ENCODE results near the gene ZBTB47. TPM values are rescaled to one million over a fixed set of nuclear protein-coding genes. Genes with fewer than 3 reads are reported as not detected.

Gene ZBTB47
- polyA plus RNA-seq, 4 donors: 0.89 to 11.4 (median 7.8) TPM

GRCh38 chr3:42664438-42664803 is 10.9 kb downstream of the ZBTB47 start:
- 81 to 96% (median 88%) methylated on average over 12 to 19 of the region's 19 CpGs for WGBS, 3 donors
- DNase-seq (no peak), FAIRE-seq (no peak)
- no peaks in the 10 kb centered on the region for H3K9me3 ChIP-seq (ENCODE audit: control insufficient read depth in 2 of 2, insufficient read depth in 1 of 2, low read depth in 1 of 2, low read length in 1 of 2)
- H3K4me3 ChIP-seq (ENCODE audit: low read depth in 1 of 3, low read length in 3 of 3): no peak overlapping the region
- peaks cover 0 to 2% (median 0%) of the 10 kb centered on the region in 3 donors for H3K27me3 ChIP-seq (ENCODE audit: control insufficient read depth in 3 of 3, insufficient read depth in 3 of 3, low read length in 3 of 3)
- peaks cover 0 to 21% (median 0%) of the 10 kb centered on the region in 3 donors for H3K36me3 ChIP-seq (ENCODE audit: control insufficient read depth in 3 of 3, insufficient read depth in 2 of 3, low read depth in 1 of 3, low read length in 3 of 3)
- no peaks in the 10 kb centered on the region for H3K4me1 ChIP-seq (ENCODE audit: control insufficient read depth in 3 of 3, insufficient read depth in 2 of 3, low read depth in 1 of 3, low read length in 2 of 3)
- no peak overlapping the region for H3K27ac ChIP-seq (ENCODE audit: low read depth in 1 of 3, low read length in 2 of 3)

GRCh38 chr3:42665050-42665878 is 11.8 kb downstream of the ZBTB47 start:
- peaks cover 0 to 13% (median 0%) of the 10 kb centered on the region in 3 donors for H3K36me3 ChIP-seq (ENCODE audit: control insufficient read depth in 3 of 3, insufficient read depth in 2 of 3, low read depth in 1 of 3, low read length in 3 of 3)
- no peak for FAIRE-seq
- no peaks in the 10 kb centered on the region for H3K4me1 ChIP-seq (ENCODE audit: control insufficient read depth in 3 of 3, insufficient read depth in 2 of 3, low read depth in 1 of 3, low read length in 2 of 3)
- H3K27ac ChIP-seq (ENCODE audit: low read depth in 1 of 3, low read length in 2 of 3): no peak overlapping the region
- peaks cover 0 to 2% (median 0%) of the 10 kb centered on the region in 3 donors for H3K27me3 ChIP-seq (ENCODE audit: control insufficient read depth in 3 of 3, insufficient read depth in 3 of 3, low read length in 3 of 3)
- DNase-seq: no peak
- H3K4me3 ChIP-seq (ENCODE audit: low read depth in 1 of 3, low read length in 3 of 3): no peak overlapping the region
- WGBS, 3 donors: 76 to 87% (median 80%) methylated on average over 15 of the region's 15 CpGs
- H3K9me3 ChIP-seq (ENCODE audit: control insufficient read depth in 2 of 2, insufficient read depth in 1 of 2, low read depth in 1 of 2, low read length in 1 of 2): no peaks in the 10 kb centered on the region

GRCh38 chr3:42666022-42666421 is 12.5 kb downstream of the ZBTB47 start:
- Histone ChIP-seq H3K4me1 (ENCODE audit: control insufficient read depth in 3 of 3, insufficient read depth in 2 of 3, low read depth in 1 of 3, low read length in 2 of 3) (no peaks in the 10 kb centered on the region), H3K27ac (ENCODE audit: low read depth in 1 of 3, low read length in 2 of 3) (no peak overlapping the region), H3K27me3 (ENCODE audit: control insufficient read depth in 3 of 3, insufficient read depth in 3 of 3, low read length in 3 of 3) (peaks cover 0 to 2% (median 0%) of the 10 kb centered on the region in 3 donors), H3K4me3 (ENCODE audit: low read depth in 1 of 3, low read length in 3 of 3) (no peak overlapping the region), H3K9me3 (ENCODE audit: control insufficient read depth in 2 of 2, insufficient read depth in 1 of 2, low read depth in 1 of 2, low read length in 1 of 2) (no peaks in the 10 kb centered on the region), H3K36me3 (ENCODE audit: control insufficient read depth in 3 of 3, insufficient read depth in 2 of 3, low read depth in 1 of 3, low read length in 3 of 3) (peaks cover 0 to 5% (median 0%) of the 10 kb centered on the region in 3 donors)
- FAIRE-seq: no peak
- DNase-seq: no peak
- 67 to 75% (median 71%) methylated on average over 8 of the region's 8 CpGs for WGBS, 3 donors

- WGBS, 3 donors: 68 to 81% (median 76%) methylated on average over 4 of the region's 4 CpGs
- Histone ChIP-seq H3K27ac (ENCODE audit: low read depth in 1 of 3, low read length in 2 of 3) (no peak overlapping the region), H3K4me1 (ENCODE audit: control insufficient read depth in 3 of 3, insufficient read depth in 2 of 3, low read depth in 1 of 3, low read length in 2 of 3) (no peaks in the 10 kb centered on the region), H3K4me3 (ENCODE audit: low read depth in 1 of 3, low read length in 3 of 3) (no peak overlapping the region), H3K27me3 (ENCODE audit: control insufficient read depth in 3 of 3, insufficient read depth in 3 of 3, low read length in 3 of 3) (peaks cover 0 to 2% (median 0%) of the 10 kb centered on the region in 3 donors), H3K36me3 (ENCODE audit: control insufficient read depth in 3 of 3, insufficient read depth in 2 of 3, low read depth in 1 of 3, low read length in 3 of 3) (peaks cover 0 to 2% (median 0%) of the 10 kb centered on the region in 3 donors), H3K9me3 (ENCODE audit: control insufficient read depth in 2 of 2, insufficient read depth in 1 of 2, low read depth in 1 of 2, low read length in 1 of 2) (no peaks in the 10 kb centered on the region)
- no peak for DNase-seq
- FAIRE-seq: no peak
Observed at GRCh38 chr3:42666577-42666998, 13.1 kb downstream of the ZBTB47 start.

GRCh38 chr3:42667096-42667522 is 13.6 kb downstream of the ZBTB47 start:
- 64 to 67% (median 66%) methylated on average over 7 of the region's 7 CpGs for WGBS, 3 donors
- Histone ChIP-seq H3K27me3 (ENCODE audit: control insufficient read depth in 3 of 3, insufficient read depth in 3 of 3, low read length in 3 of 3) (peaks cover 0 to 2% (median 0%) of the 10 kb centered on the region in 3 donors), H3K27ac (ENCODE audit: low read depth in 1 of 3, low read length in 2 of 3) (no peak overlapping the region), H3K9me3 (ENCODE audit: control insufficient read depth in 2 of 2, insufficient read depth in 1 of 2, low read depth in 1 of 2, low read length in 1 of 2) (no peaks in the 10 kb centered on the region), H3K4me1 (ENCODE audit: control insufficient read depth in 3 of 3, insufficient read depth in 2 of 3, low read depth in 1 of 3, low read length in 2 of 3) (no peaks in the 10 kb centered on the region), H3K36me3 (ENCODE audit: control insufficient read depth in 3 of 3, insufficient read depth in 2 of 3, low read depth in 1 of 3, low read length in 3 of 3) (no peaks in the 10 kb centered on the region), H3K4me3 (ENCODE audit: low read depth in 1 of 3, low read length in 3 of 3) (no peak overlapping the region)
- FAIRE-seq (no peak), DNase-seq (no peak)

GRCh38 chr3:42667523-42668412 is 14.3 kb downstream of the ZBTB47 start:
- FAIRE-seq (no peak), DNase-seq (no peak)
- H3K9me3 ChIP-seq (ENCODE audit: control insufficient read depth in 2 of 2, insufficient read depth in 1 of 2, low read depth in 1 of 2, low read length in 1 of 2): no peaks in the 10 kb centered on the region
- no peak overlapping the region for H3K4me3 ChIP-seq (ENCODE audit: low read depth in 1 of 3, low read length in 3 of 3)
- WGBS, 3 donors: 47 to 49% (median 48%) methylated on average over 8 of the region's 8 CpGs
- no peaks in the 10 kb centered on the region for H3K4me1 ChIP-seq (ENCODE audit: control insufficient read depth in 3 of 3, insufficient read depth in 2 of 3, low read depth in 1 of 3, low read length in 2 of 3)
- no peak overlapping the region for H3K27ac ChIP-seq (ENCODE audit: low read depth in 1 of 3, low read length in 2 of 3)
- no peaks in the 10 kb centered on the region for H3K36me3 ChIP-seq (ENCODE audit: control insufficient read depth in 3 of 3, insufficient read depth in 2 of 3, low read depth in 1 of 3, low read length in 3 of 3)
- peaks cover 0 to 2% (median 0%) of the 10 kb centered on the region in 3 donors for H3K27me3 ChIP-seq (ENCODE audit: control insufficient read depth in 3 of 3, insufficient read depth in 3 of 3, low read length in 3 of 3)

- Histone ChIP-seq H3K4me1 (ENCODE audit: control insufficient read depth in 3 of 3, insufficient read depth in 2 of 3, low read depth in 1 of 3, low read length in 2 of 3) (no peaks in the 10 kb centered on the region), H3K36me3 (ENCODE audit: control insufficient read depth in 3 of 3, insufficient read depth in 2 of 3, low read depth in 1 of 3, low read length in 3 of 3) (no peaks in the 10 kb centered on the region), H3K4me3 (ENCODE audit: low read depth in 1 of 3, low read length in 3 of 3) (no peak overlapping the region), H3K27me3 (ENCODE audit: control insufficient read depth in 3 of 3, insufficient read depth in 3 of 3, low read length in 3 of 3) (peaks cover 0 to 2% (median 0%) of the 10 kb centered on the region in 3 donors), H3K9me3 (ENCODE audit: control insufficient read depth in 2 of 2, insufficient read depth in 1 of 2, low read depth in 1 of 2, low read length in 1 of 2) (no peaks in the 10 kb centered on the region), H3K27ac (ENCODE audit: low read depth in 1 of 3, low read length in 2 of 3) (no peak overlapping the region)
- FAIRE-seq (no peak), DNase-seq (no peak)
- 67 to 82% (median 68%) methylated on average over 2 of the region's 2 CpGs for WGBS, 3 donors
Observed at GRCh38 chr3:42668413-42668760, 14.9 kb downstream of the ZBTB47 start.

GRCh38 chr3:42668793-42669217 is 15.3 kb downstream of the ZBTB47 start:
- whole genome bisulfite sequencing, 3 donors: 76 to 84% (median 76%) methylated on average over 4 of the region's 4 CpGs
- Histone ChIP-seq H3K9me3 (ENCODE audit: control insufficient read depth in 2 of 2, insufficient read depth in 1 of 2, low read depth in 1 of 2, low read length in 1 of 2) (no peaks in the 10 kb centered on the region), H3K4me1 (ENCODE audit: control insufficient read depth in 3 of 3, insufficient read depth in 2 of 3, low read depth in 1 of 3, low read length in 2 of 3) (no peaks in the 10 kb centered on the region), H3K27me3 (ENCODE audit: control insufficient read depth in 3 of 3, insufficient read depth in 3 of 3, low read length in 3 of 3) (peaks cover 0 to 2% (median 0%) of the 10 kb centered on the region in 3 donors), H3K27ac (ENCODE audit: low read depth in 1 of 3, low read length in 2 of 3) (no peak overlapping the region), H3K36me3 (ENCODE audit: control insufficient read depth in 3 of 3, insufficient read depth in 2 of 3, low read depth in 1 of 3, low read length in 3 of 3) (no peaks in the 10 kb centered on the region), H3K4me3 (ENCODE audit: low read depth in 1 of 3, low read length in 3 of 3) (no peak overlapping the region)
- FAIRE-seq (no peak), DNase-seq (no peak)

All from small intestine (tissue), 7 donors.